Activated naive CD4-positive, alpha-beta T cell treated with anti-CD3 and anti-CD28 coated beads, Interleukin-2, amount 50 U/mL, for 72 hours (primary cell): ENCODE results near the gene CRTC3. TPM values are rescaled to one million over a fixed set of nuclear protein-coding genes. Genes with fewer than 3 reads are reported as not detected.
"Not testable (repeated sequence)": the region's sequence is repeated elsewhere in the genome, so short reads cannot be mapped to it uniquely, and the experiment has no call there.

ENCODE experiments used
- ATAC-seq, 2 donors: fragments of 150-1000 bp; cut with Tn5 transposase; 2 replicates each; pipeline ENCODE4 v1.10.0; 2021; ENCODE audit warnings: mild to moderate bottlenecking in 2 of 2, moderate library complexity in 2 of 2
- DNase-seq, 2 donors: peaks; one replicate each; pipeline ENCODE4 v3.0.0; 2021 to 2022; ENCODE audit warnings: low spot score in 2 of 2
- H3K27ac Mint-ChIP-seq, 2 donors: one replicate each; pipeline ENCODE4 v1.8.0; 2022; ENCODE audit warnings: mild to moderate bottlenecking in 2 of 2, mixed read lengths in 2 of 2
- H3K36me3 Mint-ChIP-seq, 2 donors: one replicate each; pipeline ENCODE4 v1.8.0; 2022; ENCODE audit warnings: mixed read lengths in 2 of 2
- H3K9me3 Mint-ChIP-seq, 2 donors: one replicate each; pipeline ENCODE4 v1.8.0; 2022; ENCODE audit warnings: mixed read lengths in 2 of 2
- total RNA-seq, 2 donors: library from RNA; stranded (reverse); gene quantifications; one replicate each; pipeline ENCODE4 v1.2.3, GENCODE V29; 2022

The CRTC3 gene
- 10 to 100 TPM; 41.8 to 58.1 TPM for total RNA-seq

- DNase-seq = peak; percentile 65 to 72
- H3K9me3 Mint-ChIP-seq = peaks cover 0 to 4% of the 10 kb centered on the region in 2 donors
- H3K27ac Mint-ChIP-seq = peak within 1 kb of the TSS; percentile 87 to 97
- peaks cover 7 to 14% of the 10 kb centered on the region in 2 donors for H3K36me3 Mint-ChIP-seq
- ATAC-seq = peak; percentile 88
Observed at GRCh38 chr15:90529371-90530249, at the start of gene CRTC3. Gene CRTC3 (plus strand): TSS chr15:90529923. CDS start chr15:90530072, 149 bp downstream.

GRCh38 chr15:90481023-90481422 lies 48.7 kb upstream of the CRTC3 start:
- H3K27ac Mint-ChIP-seq = peak overlapping the region in 1 of 2 donors; percentile 65
- no peak for DNase-seq
- peaks cover 14 to 59% of the 10 kb centered on the region in 2 donors for H3K36me3 Mint-ChIP-seq
- no peaks in the 10 kb centered on the region for H3K9me3 Mint-ChIP-seq
- ATAC-seq = peak; percentile 63 to 82

GRCh38 chr15:90482124-90483011 lies 47.4 kb upstream of the CRTC3 start:
- ATAC-seq = peak in 1 of 2 donors; percentile 51
- Mint-ChIP-seq H3K9me3 (no peaks in the 10 kb centered on the region), H3K27ac (peak overlapping the region in 1 of 2 donors; percentile 18), H3K36me3 (peaks cover 19 to 57% of the 10 kb centered on the region in 2 donors)
- peak in 1 of 2 donors; percentile 19 for DNase-seq

GRCh38 chr15:90483012-90483307 lies 46.8 kb upstream of the CRTC3 start:
- ATAC-seq (no peak), DNase-seq (no peak)
- Mint-ChIP-seq H3K9me3 (no peaks in the 10 kb centered on the region), H3K27ac (no peak overlapping the region), H3K36me3 (peaks cover 20 to 56% of the 10 kb centered on the region in 2 donors)

GRCh38 chr15:90483637-90484036 lies 46.1 kb upstream of the CRTC3 start:
- Mint-ChIP-seq H3K27ac (peak overlapping the region in 1 of 2 donors; percentile 26), H3K36me3 (peaks cover 20 to 54% of the 10 kb centered on the region in 2 donors), H3K9me3 (no peaks in the 10 kb centered on the region)
- DNase-seq (no peak), ATAC-seq (no peak)

- no peak for DNase-seq
- Mint-ChIP-seq H3K9me3 (no peaks in the 10 kb centered on the region), H3K27ac (no peak overlapping the region), H3K36me3 (peaks cover 30 to 38% of the 10 kb centered on the region in 2 donors)
- no peak for ATAC-seq
Observed at GRCh38 chr15:90487186-90487585, 42.5 kb upstream of the CRTC3 start.

- Mint-ChIP-seq H3K9me3 (no peaks in the 10 kb centered on the region), H3K27ac (peak overlapping the region in 1 of 2 donors; percentile 76), H3K36me3 (peaks cover 31 to 54% of the 10 kb centered on the region in 2 donors)
- ATAC-seq = peak in 1 of 2 donors; percentile 31
- DNase-seq = no peak
Observed at GRCh38 chr15:90489514-90489913, 40.2 kb upstream of the CRTC3 start.

GRCh38 chr15:90489944-90490343 lies 39.8 kb upstream of the CRTC3 start:
- H3K27ac Mint-ChIP-seq = peak overlapping the region in 1 of 2 donors; percentile 76
- no peak for ATAC-seq
- H3K36me3 Mint-ChIP-seq = peaks cover 31 to 56% of the 10 kb centered on the region in 2 donors

GRCh38 chr15:90493647-90494046 lies 36.1 kb upstream of the CRTC3 start:
- DNase-seq = no peak
- no peaks in the 10 kb centered on the region for H3K9me3 Mint-ChIP-seq

More at GRCh38 chr15:90489944-90490343, 39.8 kb upstream of the CRTC3 start:
- no peak for DNase-seq
- H3K9me3 Mint-ChIP-seq = no peaks in the 10 kb centered on the region

GRCh38 chr15:90495067-90495466 lies 34.7 kb upstream of the CRTC3 start:
- DNase-seq = no peak
- Mint-ChIP-seq H3K27ac (no peak overlapping the region), H3K36me3 (peaks cover 23 to 51% of the 10 kb centered on the region in 2 donors), H3K9me3 (no peaks in the 10 kb centered on the region)
- ATAC-seq = no peak

More at GRCh38 chr15:90493647-90494046, 36.1 kb upstream of the CRTC3 start:
- H3K27ac Mint-ChIP-seq = peak overlapping the region in 1 of 2 donors; percentile 22
- ATAC-seq = no peak
- peaks cover 23 to 45% of the 10 kb centered on the region in 2 donors for H3K36me3 Mint-ChIP-seq

GRCh38 chr15:90496791-90497190 lies 32.9 kb upstream of the CRTC3 start:
- DNase-seq (no peak), ATAC-seq (no peak)
- peaks cover 22 to 53% of the 10 kb centered on the region in 2 donors for H3K36me3 Mint-ChIP-seq
- H3K27ac Mint-ChIP-seq = no peak overlapping the region
- H3K9me3 Mint-ChIP-seq = no peaks in the 10 kb centered on the region

GRCh38 chr15:90497376-90497775 lies 32.3 kb upstream of the CRTC3 start:
- H3K9me3 Mint-ChIP-seq = no peaks in the 10 kb centered on the region
- ATAC-seq (no peak), DNase-seq (no peak)
- H3K36me3 Mint-ChIP-seq = peaks cover 22 to 47% of the 10 kb centered on the region in 2 donors
- peak overlapping the region in 1 of 2 donors; percentile 23 for H3K27ac Mint-ChIP-seq

- no peaks in the 10 kb centered on the region for H3K9me3 Mint-ChIP-seq
- peaks cover 22 to 41% of the 10 kb centered on the region in 2 donors for H3K36me3 Mint-ChIP-seq
- H3K27ac Mint-ChIP-seq = no peak overlapping the region
Observed at GRCh38 chr15:90497912-90498311, 31.8 kb upstream of the CRTC3 start.

GRCh38 chr15:90500171-90500570 lies 29.6 kb upstream of the CRTC3 start:
- peak overlapping the region in 1 of 2 donors; percentile 12 for H3K27ac Mint-ChIP-seq
- no peaks in the 10 kb centered on the region for H3K9me3 Mint-ChIP-seq
- H3K36me3 Mint-ChIP-seq = peaks cover 17 to 23% of the 10 kb centered on the region in 2 donors
- DNase-seq (no peak), ATAC-seq (no peak)

More at GRCh38 chr15:90497912-90498311, 31.8 kb upstream of the CRTC3 start:
- DNase-seq (no peak), ATAC-seq (no peak)

GRCh38 chr15:90501898-90502297 lies 27.8 kb upstream of the CRTC3 start:
- Mint-ChIP-seq H3K27ac (no peak overlapping the region), H3K9me3 (no peaks in the 10 kb centered on the region), H3K36me3 (peaks cover 14 to 17% of the 10 kb centered on the region in 2 donors)
- no peak for DNase-seq
- ATAC-seq = no peak

GRCh38 chr15:90510781-90511180 lies 18.9 kb upstream of the CRTC3 start:
- Mint-ChIP-seq H3K36me3 (peaks cover 0 to 12% of the 10 kb centered on the region in 2 donors), H3K27ac (peak overlapping the region in 1 of 2 donors; percentile 8)
- ATAC-seq, DNase-seq, H3K9me3 Mint-ChIP-seq: not testable (repeated sequence)

GRCh38 chr15:90511211-90511618 lies 18.5 kb upstream of the CRTC3 start:
- Mint-ChIP-seq H3K27ac (peak overlapping the region in 1 of 2 donors; percentile 8), H3K36me3 (peaks cover 0 to 12% of the 10 kb centered on the region in 2 donors)
- ATAC-seq, H3K9me3 Mint-ChIP-seq, DNase-seq: not testable (repeated sequence)
